Neural progenitor cell (in vitro differentiated cells): ENCODE results near the gene PCSK6. TPM values are rescaled to one million over a fixed set of nuclear protein-coding genes. Genes with fewer than 3 reads are reported as not detected.

Experiments used
- DNase-seq: peaks from one replicate; pipeline ENCODE4 v3.0.0-alpha.2; 2016; ENCODE audit warnings: low spot score
- H2AFZ ChIP-seq: fragments of 200-600 bp; sonication (generic); replicated peaks from 2 replicates; pipeline ENCODE4 v1.6.1; 2016; ENCODE audit warnings: antibody characterized with exemption
- H3F3A ChIP-seq: fragments of 200-600 bp; sonication (generic); 2 replicates; pipeline ENCODE4 v1.6.1; 2016; ENCODE audit warnings: antibody characterized with exemption, low read depth
- H3K27ac ChIP-seq: fragments of 200-600 bp; sonication (generic); 2 replicates; pipeline ENCODE4 v1.5.1; 2016; ENCODE audit warnings: mild to moderate bottlenecking
- H3K27me3 ChIP-seq: fragments of 200-600 bp; sonication (generic); 2 replicates; pipeline ENCODE4 v1.6.1; 2016; ENCODE audit warnings: mild to moderate bottlenecking, moderate library complexity
- H3K36me3 ChIP-seq: fragments of 200-600 bp; sonication (generic); 2 replicates; pipeline ENCODE4 v1.5.1; 2016
- H3K4me1 ChIP-seq: fragments of 200-600 bp; sonication (generic); 2 replicates; pipeline ENCODE4 v1.6.1; 2016; ENCODE audit warnings: mixed run types
- H3K4me2 ChIP-seq: fragments of 200-600 bp; sonication (generic); 2 replicates; pipeline ENCODE4 v1.6.1; 2016
- H3K4me3 ChIP-seq: fragments of 200-600 bp; sonication (generic); 2 replicates; pipeline ENCODE4 v1.5.1; 2016
- H3K79me2 ChIP-seq: fragments of 200-600 bp; sonication (generic); 2 replicates; pipeline ENCODE4 v1.6.1; 2016; ENCODE audit warnings: low read depth
- H3K9ac ChIP-seq: fragments of 200-600 bp; sonication (generic); 2 replicates; pipeline ENCODE4 v1.6.1; 2016
- H3K9me3 ChIP-seq: fragments of 200-600 bp; sonication (generic); 2 replicates; pipeline ENCODE4 v1.5.1; 2016; ENCODE audit warnings: low read depth
- H4K20me1 ChIP-seq: fragments of 200-600 bp; sonication (generic); 2 replicates; pipeline ENCODE4 v1.6.1; 2016; ENCODE audit warnings: low read depth
- H3K27ac Mint-ChIP-seq: 3 replicates; pipeline ENCODE4 v1.8.0; 2021; ENCODE audit warnings: mixed read lengths
- H3K27me3 Mint-ChIP-seq: 2 replicates; pipeline ENCODE4 v1.8.0; 2022; ENCODE audit warnings: low read depth, mild to moderate bottlenecking, inconsistent platforms, moderate library complexity, mixed read lengths; ENCODE audit not compliant: insufficient read depth
- H3K36me3 Mint-ChIP-seq: 3 replicates; pipeline ENCODE4 v1.8.0; 2021; ENCODE audit warnings: mixed read lengths
- H3K4me1 Mint-ChIP-seq: 3 replicates; pipeline ENCODE4 v1.8.0; 2021; ENCODE audit warnings: mixed read lengths
- H3K4me3 Mint-ChIP-seq: 3 replicates; pipeline ENCODE4 v1.8.0; 2021; ENCODE audit warnings: mild to moderate bottlenecking, moderate library complexity, mixed read lengths
- H3K9me3 Mint-ChIP-seq: 3 replicates; pipeline ENCODE4 v1.8.0; 2020; ENCODE audit warnings: mixed read lengths
- CTCF ChIP-seq: fragments of 200-600 bp; sonication (generic); IDR thresholded peaks from 2 replicates; pipeline ENCODE4 v1.5.1; 2017; ENCODE audit warnings: antibody characterized with exemption, mild to moderate bottlenecking
- EZH2 ChIP-seq: fragments of 200-600 bp; sonication (generic); IDR thresholded peaks from 2 replicates; pipeline ENCODE4 v1.6.1; 2017; ENCODE audit warnings: antibody characterized with exemption, mild to moderate bottlenecking, moderate library complexity
- EZH2phosphoT487 ChIP-seq: fragments of 200-600 bp; sonication (generic); IDR thresholded peaks from 2 replicates; pipeline ENCODE4 v1.6.1; 2017; ENCODE audit warnings: antibody characterized with exemption
- total RNA-seq: library from RNA; depleted of rRNA; stranded (reverse); fragments of >200 nt; gene quantifications from 2 replicates; pipeline ENCODE4 v1.2.3, GENCODE V29; 2015; ENCODE audit warnings: low replicate concordance

Gene PCSK6
- total RNA-seq, 1 donor from 2014 or later, result 1.9 TPM

GRCh38 chr15:101433396-101433795 lies 56.1 kb downstream of the PCSK6 start:
- no peaks in the 10 kb centered on the region for H4K20me1 ChIP-seq
- no peak overlapping the region for H3K9ac ChIP-seq
- no peak overlapping the region for H3K27ac ChIP-seq
- H3K4me3 ChIP-seq, result no peak overlapping the region
- Mint-ChIP-seq H3K36me3 (no peaks in the 10 kb centered on the region), H3K4me1 (peaks cover 32% of the 10 kb centered on the region), H3K9me3 (no peaks in the 10 kb centered on the region), H3K27me3 (peaks cover 10% of the 10 kb centered on the region), H3K27ac (no peak overlapping the region), H3K4me3 (no peak overlapping the region)
- H2AFZ ChIP-seq, result no peak overlapping the region
- no peaks in the 10 kb centered on the region for H3K9me3 ChIP-seq
- TF ChIP-seq EZH2, result no peak
- TF ChIP-seq EZH2phosphoT487, result no peak
- no peak for TF ChIP-seq CTCF
- H3K36me3 ChIP-seq, result no peaks in the 10 kb centered on the region
- no peaks in the 10 kb centered on the region for H3K27me3 ChIP-seq
- no peak overlapping the region for H3K4me2 ChIP-seq
- no peaks in the 10 kb centered on the region for H3F3A ChIP-seq
- no peak for DNase-seq
- H3K4me1 ChIP-seq, result no peaks in the 10 kb centered on the region
- H3K79me2 ChIP-seq, result no peaks in the 10 kb centered on the region

GRCh38 chr15:101432982-101433381 lies 56.5 kb downstream of the PCSK6 start:
- Mint-ChIP-seq H3K36me3 (no peaks in the 10 kb centered on the region), H3K27ac (no peak overlapping the region), H3K27me3 (peaks cover 9% of the 10 kb centered on the region), H3K9me3 (no peaks in the 10 kb centered on the region), H3K4me1 (peaks cover 34% of the 10 kb centered on the region), H3K4me3 (no peak overlapping the region)
- Histone ChIP-seq H2AFZ (no peak overlapping the region), H3K4me2 (no peak overlapping the region), H3K4me1 (no peaks in the 10 kb centered on the region), H3K79me2 (no peaks in the 10 kb centered on the region), H3K4me3 (no peak overlapping the region), H3F3A (no peaks in the 10 kb centered on the region), H3K36me3 (no peaks in the 10 kb centered on the region), H3K9ac (no peak overlapping the region), H3K27ac (no peak overlapping the region), H3K9me3 (no peaks in the 10 kb centered on the region), H4K20me1 (no peaks in the 10 kb centered on the region), H3K27me3 (no peaks in the 10 kb centered on the region)
- TF ChIP-seq EZH2 (no peak), CTCF (no peak), EZH2phosphoT487 (no peak)
- no peak for DNase-seq

DNA sequence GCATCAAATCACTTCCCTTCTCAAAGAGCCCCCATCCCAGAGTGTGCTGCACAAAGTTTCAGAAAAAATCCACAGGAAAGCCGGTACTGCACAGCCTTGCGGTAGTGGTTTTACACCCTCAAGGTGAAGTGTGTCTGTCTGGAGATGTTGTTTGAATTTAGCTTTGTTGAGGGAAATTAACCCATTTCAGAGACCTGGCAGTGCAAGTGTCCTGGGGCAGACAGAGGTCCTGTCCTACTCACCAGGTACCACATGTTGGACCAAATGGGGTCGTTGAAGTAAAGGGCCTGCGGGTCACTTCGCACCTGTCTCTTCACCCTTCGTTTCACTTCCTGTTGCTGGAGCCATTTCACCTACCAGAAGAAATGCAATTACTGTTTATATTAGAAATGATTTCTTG lies 57.8 kb downstream of the PCSK6 start:
- Histone ChIP-seq H2AFZ (no peak overlapping the region), H4K20me1 (no peaks in the 10 kb centered on the region), H3K9ac (no peak overlapping the region), H3K27ac (no peak overlapping the region), H3K4me1 (no peaks in the 10 kb centered on the region), H3K27me3 (no peaks in the 10 kb centered on the region), H3K36me3 (no peaks in the 10 kb centered on the region), H3K4me3 (no peak overlapping the region), H3F3A (no peaks in the 10 kb centered on the region), H3K9me3 (no peaks in the 10 kb centered on the region), H3K4me2 (no peak overlapping the region), H3K79me2 (no peaks in the 10 kb centered on the region)
- Mint-ChIP-seq H3K27me3 (peaks cover 8% of the 10 kb centered on the region), H3K4me1 (peaks cover 30% of the 10 kb centered on the region), H3K4me3 (no peak overlapping the region), H3K9me3 (no peaks in the 10 kb centered on the region), H3K27ac (no peak overlapping the region), H3K36me3 (no peaks in the 10 kb centered on the region)
- DNase-seq, result no peak
- TF ChIP-seq CTCF (no peak), EZH2phosphoT487 (no peak), EZH2 (no peak)
